ENCODE measurements around the gene LSM7. TPM values are rescaled to one million over a fixed set of nuclear protein-coding genes. Genes with fewer than 3 reads are reported as not detected.

The LSM7 gene
- total RNA-seq, 4 donors from 2014 or later: 76.4 to 113 (median 106) TPM

DNA sequence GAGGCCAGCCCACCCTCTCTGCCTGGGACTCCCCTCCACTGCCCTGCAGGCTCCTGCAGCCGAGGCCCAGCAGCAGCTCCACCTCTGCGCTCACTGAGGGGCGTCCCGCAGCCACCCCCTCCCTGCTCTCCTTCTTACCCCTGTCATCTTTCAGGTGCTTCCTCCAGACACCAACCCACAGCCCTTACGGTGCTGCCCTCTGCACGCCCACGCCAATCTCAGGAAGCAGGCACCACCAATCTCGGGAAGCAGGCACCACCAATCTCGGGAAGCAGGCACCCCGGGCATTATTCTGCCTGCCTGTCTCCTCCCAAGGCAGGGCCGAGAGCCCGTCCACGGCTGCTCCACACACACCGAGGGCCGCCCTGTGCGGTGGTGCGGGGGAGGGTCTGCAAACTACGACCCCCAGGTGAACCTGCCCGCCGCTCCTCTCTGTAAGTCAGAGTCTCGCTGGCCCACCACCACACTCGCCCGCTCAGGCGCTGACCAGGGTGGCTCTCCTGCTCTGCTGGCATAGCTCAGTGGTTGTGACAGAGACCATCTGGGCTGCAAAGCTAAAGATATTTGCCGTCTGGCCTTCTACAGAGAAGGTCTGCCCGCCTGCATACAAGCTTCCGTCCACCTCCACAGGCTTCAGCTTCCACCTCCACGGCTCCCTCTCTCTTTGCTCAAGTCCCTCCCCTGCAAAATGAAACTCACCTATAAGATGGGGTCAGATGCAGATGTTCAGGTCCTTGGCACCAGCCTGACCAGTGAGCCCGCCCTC lies 2.9 kb downstream of the LSM7 start:
- H3K9me3 ChIP-seq: no peaks in the 10 kb centered on the region
- H3K4me1 ChIP-seq: peaks cover 31 to 43% (median 37%) of the 10 kb centered on the region in 4 donors
- H3K36me3 ChIP-seq: peaks cover 5 to 53% (median 50%) of the 10 kb centered on the region in 4 donors
- TF ChIP-seq POLR2A (IDR thresholded peaks at IDR 0.05; ENCODE audit: low read depth): no peak
- no peak for TF ChIP-seq EP300 (IDR thresholded peaks at IDR 0.05)
- TF ChIP-seq, protein P1, sequence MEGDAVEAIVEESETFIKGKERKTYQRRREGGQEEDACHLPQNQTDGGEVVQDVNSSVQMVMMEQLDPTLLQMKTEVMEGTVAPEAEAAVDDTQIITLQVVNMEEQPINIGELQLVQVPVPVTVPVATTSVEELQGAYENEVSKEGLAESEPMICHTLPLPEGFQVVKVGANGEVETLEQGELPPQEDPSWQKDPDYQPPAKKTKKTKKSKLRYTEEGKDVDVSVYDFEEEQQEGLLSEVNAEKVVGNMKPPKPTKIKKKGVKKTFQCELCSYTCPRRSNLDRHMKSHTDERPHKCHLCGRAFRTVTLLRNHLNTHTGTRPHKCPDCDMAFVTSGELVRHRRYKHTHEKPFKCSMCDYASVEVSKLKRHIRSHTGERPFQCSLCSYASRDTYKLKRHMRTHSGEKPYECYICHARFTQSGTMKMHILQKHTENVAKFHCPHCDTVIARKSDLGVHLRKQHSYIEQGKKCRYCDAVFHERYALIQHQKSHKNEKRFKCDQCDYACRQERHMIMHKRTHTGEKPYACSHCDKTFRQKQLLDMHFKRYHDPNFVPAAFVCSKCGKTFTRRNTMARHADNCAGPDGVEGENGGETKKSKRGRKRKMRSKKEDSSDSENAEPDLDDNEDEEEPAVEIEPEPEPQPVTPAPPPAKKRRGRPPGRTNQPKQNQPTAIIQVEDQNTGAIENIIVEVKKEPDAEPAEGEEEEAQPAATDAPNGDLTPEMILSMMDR (IDR thresholded peaks at IDR 0.05): no peak
- no peak for TF ChIP-seq POLR2AphosphoS5 (IDR thresholded peaks at IDR 0.05)
- H3K27ac ChIP-seq (replicated peaks in 1 of 4): no peak overlapping the region
- no peak overlapping the region for H3K4me3 ChIP-seq
- H3K27me3 ChIP-seq: no peaks in the 10 kb centered on the region
- 69% methylated on average over 26 of the region's 29 CpGs for WGBS
- intact Hi-C loops (cut with DNase I): loop anchor here (5.0 kb wide), 2 partner anchors 48 to 173 kb away; partner anchors contain the start of gene AP3D1
- DNase-seq (ENCODE audit: extremely low spot score): no peak

DNA sequence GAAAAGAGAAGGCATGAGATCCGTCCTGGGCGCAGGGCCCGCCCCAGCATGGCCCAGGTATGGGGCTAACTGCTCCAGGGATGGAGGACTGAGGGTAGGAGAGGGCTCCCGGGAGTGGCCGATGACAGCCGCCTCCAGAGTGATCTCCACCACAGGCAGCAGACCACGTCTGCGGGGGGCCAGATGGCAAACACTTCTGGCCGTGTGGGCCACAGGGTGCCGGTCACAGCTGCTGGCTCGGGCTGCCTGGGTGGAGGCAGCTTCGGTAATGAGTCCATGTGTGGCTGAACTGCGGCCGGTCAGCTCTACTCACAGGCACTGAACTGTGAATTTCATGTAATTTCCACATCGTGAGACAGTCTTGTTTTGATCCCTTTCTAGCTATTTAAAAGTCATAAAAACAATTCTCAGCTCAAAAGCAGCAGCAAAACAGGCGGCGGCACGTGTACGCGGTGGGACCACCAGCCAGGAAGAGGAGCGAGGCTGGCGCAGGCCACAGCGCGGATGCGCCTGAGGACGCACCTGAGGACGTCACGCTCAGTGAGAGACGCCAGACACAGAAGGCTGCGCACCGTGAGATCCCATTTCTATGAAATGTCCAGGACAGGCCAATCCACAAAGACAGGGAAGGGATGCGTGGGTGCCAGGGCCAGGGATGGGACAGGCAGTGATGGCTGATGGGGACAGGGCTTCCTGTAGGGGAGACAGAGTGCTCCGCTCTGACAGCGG lies 4.0 kb downstream of the LSM7 start:
- WGBS: 92% methylated on average over 20 of the region's 34 CpGs
- H3K9me3 ChIP-seq: no peaks in the 10 kb centered on the region
- TF ChIP-seq EP300 (IDR thresholded peaks at IDR 0.05): no peak
- TF ChIP-seq, protein P1 (IDR thresholded peaks at IDR 0.05): no peak
- TF ChIP-seq POLR2AphosphoS5 (IDR thresholded peaks at IDR 0.05): no peak
- no peak for TF ChIP-seq POLR2A (IDR thresholded peaks at IDR 0.05; ENCODE audit: low read depth)
- no peaks in the 10 kb centered on the region for H3K27me3 ChIP-seq
- no peak overlapping the region for H3K27ac ChIP-seq (replicated peaks in 1 of 4)
- H3K4me3 ChIP-seq: no peak overlapping the region
- H3K4me1 ChIP-seq: peaks cover 20 to 32% (median 26%) of the 10 kb centered on the region in 4 donors
- peaks cover 5 to 53% (median 50%) of the 10 kb centered on the region in 4 donors for H3K36me3 ChIP-seq
- DNase-seq (ENCODE audit: extremely low spot score): no peak
- intact Hi-C loops (cut with DNase I): no loop called here

DNA sequence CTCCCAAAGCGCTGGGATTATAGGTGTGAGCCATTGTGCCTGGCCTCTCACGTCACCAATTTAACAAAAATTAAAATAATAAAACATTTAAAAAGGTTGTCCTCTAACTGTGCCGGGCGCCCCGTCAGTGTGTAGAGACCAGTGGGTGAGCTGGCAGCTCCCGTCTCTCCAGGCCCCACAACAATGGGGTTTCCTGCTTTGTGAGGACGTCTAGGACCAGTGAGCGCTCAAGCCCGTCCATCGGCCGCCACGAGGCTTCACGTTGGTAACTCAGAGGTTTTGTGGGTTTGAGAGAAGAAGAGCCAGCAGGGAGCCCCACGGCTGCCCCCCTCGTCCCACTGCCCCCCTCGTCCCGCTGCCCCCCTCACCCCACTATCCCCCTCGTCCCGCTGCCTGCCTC lies 4.7 kb downstream of the LSM7 start:
- Histone ChIP-seq H3K36me3 (peaks cover 5 to 53% (median 50%) of the 10 kb centered on the region in 4 donors), H3K27ac (replicated peaks in 1 of 4) (no peak overlapping the region), H3K9me3 (no peaks in the 10 kb centered on the region), H3K4me3 (no peak overlapping the region), H3K4me1 (peaks cover 15 to 26% (median 20%) of the 10 kb centered on the region in 4 donors), H3K27me3 (no peaks in the 10 kb centered on the region)
- TF ChIP-seq POLR2A (IDR thresholded peaks at IDR 0.05; ENCODE audit: low read depth) (no peak), EP300 (IDR thresholded peaks at IDR 0.05) (no peak), POLR2AphosphoS5 (IDR thresholded peaks at IDR 0.05) (no peak)
- TF ChIP-seq, protein P1 (IDR thresholded peaks at IDR 0.05): no peak
- intact Hi-C loops (cut with DNase I): no loop called here
- no peak for DNase-seq (ENCODE audit: extremely low spot score)
- WGBS: 92% methylated on average over 16 of the region's 19 CpGs

DNA sequence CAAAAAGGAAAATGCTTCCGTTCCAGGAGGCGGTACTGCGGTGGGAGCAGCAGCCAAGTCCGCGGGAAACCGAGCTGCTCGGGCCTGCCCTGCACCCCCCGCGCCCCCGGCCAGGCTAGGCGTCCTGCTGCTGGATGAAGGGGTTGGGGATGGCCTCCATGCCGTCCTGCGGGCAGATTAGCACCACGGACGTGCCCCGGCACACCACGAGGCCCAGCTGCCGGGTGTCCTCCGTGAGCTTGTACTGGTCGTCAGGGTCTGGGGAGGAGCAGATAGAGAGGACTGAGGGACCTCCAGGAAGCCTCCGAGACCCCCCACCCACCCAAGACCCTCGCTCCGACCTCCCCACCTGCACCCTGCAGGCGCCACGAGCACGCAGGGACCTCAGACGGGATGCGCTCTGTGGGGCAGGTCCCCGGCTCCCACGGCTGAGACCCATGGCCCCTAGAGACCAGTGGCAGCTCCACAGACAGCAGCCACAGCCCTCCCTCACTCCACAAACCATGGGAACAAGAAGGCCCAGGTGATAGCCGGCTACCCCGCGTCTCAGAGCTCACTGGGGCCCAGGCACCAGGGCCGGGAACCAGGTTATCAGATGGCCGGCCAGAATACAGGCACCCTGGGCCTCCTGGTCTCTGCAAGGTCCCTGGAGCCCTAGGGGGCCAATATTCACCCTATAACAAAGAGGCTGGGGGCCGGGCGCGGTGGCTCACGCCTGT lies 6.7 kb downstream of the LSM7 start:
- Histone ChIP-seq H3K36me3 (peaks cover 5 to 53% (median 50%) of the 10 kb centered on the region in 4 donors), H3K4me3 (no peak overlapping the region), H3K9me3 (no peaks in the 10 kb centered on the region), H3K27me3 (no peaks in the 10 kb centered on the region), H3K4me1 (peaks cover 3 to 13% (median 7%) of the 10 kb centered on the region in 4 donors), H3K27ac (replicated peaks in 1 of 4) (no peak overlapping the region)
- no peak for DNase-seq (ENCODE audit: extremely low spot score)
- intact Hi-C loops (cut with DNase I): no loop called here
- WGBS: 86% methylated on average over 30 of the region's 39 CpGs
- TF ChIP-seq, protein P1 (IDR thresholded peaks at IDR 0.05): no peak
- TF ChIP-seq POLR2A (IDR thresholded peaks at IDR 0.05; ENCODE audit: low read depth): no peak
- TF ChIP-seq EP300 (IDR thresholded peaks at IDR 0.05): no peak
- no peak for TF ChIP-seq POLR2AphosphoS5 (IDR thresholded peaks at IDR 0.05)

Data from esophagus muscularis mucosa (tissue), 4 donors.